Activated T-cell treated with anti-CD3 and anti-CD28 coated beads, Interleukin-2, amount 50 U/mL, for 72 hours (primary cell): Measurements from ENCODE around the gene OR10A6. TPM values are rescaled to one million over a fixed set of nuclear protein-coding genes. Genes with fewer than 3 reads are reported as not detected.

Experiments used
- ATAC-seq, 2 donors: fragments of 150-1000 bp; cut with Tn5 transposase; replicated peaks in 1 of 2; 2 replicates each; pipeline ENCODE4 v1.10.0; 2021; ENCODE audit warnings: moderate library complexity in 2 of 2, mild to moderate bottlenecking in 1 of 2
- DNase-seq, 2 donors: peaks; one replicate each; pipeline ENCODE4 v3.0.0; 2021 to 2022; ENCODE audit warnings: mixed read lengths in 1 of 2
- H3K27ac Mint-ChIP-seq: one replicate; pipeline ENCODE4 v1.8.0; 2022; ENCODE audit warnings: mild to moderate bottlenecking, moderate library complexity, mixed read lengths
- H3K27me3 Mint-ChIP-seq: one replicate; pipeline ENCODE4 v1.8.0; 2022; ENCODE audit warnings: low read depth, mixed read lengths
- H3K36me3 Mint-ChIP-seq, 2 donors: one replicate each; pipeline ENCODE4 v1.8.0; 2022; ENCODE audit warnings: mixed read lengths in 2 of 2, mild to moderate bottlenecking in 1 of 2; ENCODE audit not compliant: insufficient read depth in 2 of 2
- H3K4me1 Mint-ChIP-seq: one replicate; pipeline ENCODE4 v1.8.0; 2022; ENCODE audit warnings: low read depth, mixed read lengths
- H3K4me3 Mint-ChIP-seq, 2 donors: one replicate each; pipeline ENCODE4 v1.8.0; 2022; ENCODE audit warnings: mild to moderate bottlenecking in 2 of 2, mixed read lengths in 2 of 2, moderate library complexity in 2 of 2
- H3K9me3 Mint-ChIP-seq, 2 donors: one replicate each; pipeline ENCODE4 v1.8.0; 2022; ENCODE audit warnings: mixed read lengths in 2 of 2
- total RNA-seq, 2 donors: library from RNA; stranded (reverse); gene quantifications; one replicate each; pipeline ENCODE4 v1.2.3, GENCODE V29; 2022

Gene OR10A6
- total RNA-seq, 2 donors from 2014 or later: not detected

DNA sequence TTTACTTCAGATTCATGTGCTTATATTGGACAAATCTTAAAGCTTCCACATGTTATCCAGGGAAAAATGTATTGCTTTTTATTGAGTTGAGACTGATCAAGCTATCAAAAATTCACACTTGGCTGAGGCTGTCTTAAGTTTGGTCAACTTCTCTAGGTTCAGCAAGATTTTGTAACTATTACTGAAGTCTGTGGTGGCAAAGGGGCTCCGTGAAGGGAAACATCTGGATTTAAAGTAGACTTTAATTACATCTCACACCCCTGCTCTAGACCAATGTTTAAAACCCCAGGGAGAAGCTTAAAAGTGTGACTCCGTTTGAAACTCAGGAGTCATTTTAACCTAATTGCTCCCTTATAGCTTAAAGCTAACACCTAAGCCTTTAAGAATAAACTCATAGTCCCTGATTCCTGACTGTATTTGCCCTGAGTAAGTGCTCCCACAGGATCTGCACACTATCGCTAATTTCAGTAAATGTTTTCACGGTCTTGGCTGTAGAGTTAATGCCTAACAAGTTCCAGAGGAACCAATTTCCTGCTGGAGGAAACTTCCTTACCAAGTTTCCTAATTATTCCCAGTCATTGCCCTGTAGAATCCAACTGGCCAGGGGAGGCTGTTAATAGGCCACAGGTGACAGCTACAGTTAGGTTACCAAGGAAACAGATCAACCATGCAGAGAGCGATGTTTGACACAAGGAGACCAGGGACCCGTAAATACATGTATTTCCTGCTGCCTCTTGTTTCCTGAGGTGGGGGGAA lies 40.5 kb downstream of the OR10A6 start:
- no peaks in the 10 kb centered on the region for H3K4me1 Mint-ChIP-seq
- H3K27ac Mint-ChIP-seq: no peak overlapping the region
- no peaks in the 10 kb centered on the region for H3K9me3 Mint-ChIP-seq
- no peaks in the 10 kb centered on the region for H3K36me3 Mint-ChIP-seq
- ATAC-seq: no peak
- no peak for DNase-seq
- H3K27me3 Mint-ChIP-seq: peaks cover 6% of the 10 kb centered on the region
- no peak overlapping the region for H3K4me3 Mint-ChIP-seq

GRCh38 chr11:7889985-7890384 lies 41.1 kb downstream of the OR10A6 start:
- Mint-ChIP-seq H3K9me3 (no peaks in the 10 kb centered on the region), H3K36me3 (no peaks in the 10 kb centered on the region), H3K4me1 (no peaks in the 10 kb centered on the region), H3K27me3 (peaks cover 6% of the 10 kb centered on the region), H3K27ac (no peak overlapping the region), H3K4me3 (no peak overlapping the region)
- no peak for ATAC-seq
- DNase-seq: no peak

- ATAC-seq: no peak
- H3K36me3 Mint-ChIP-seq: no peaks in the 10 kb centered on the region
- no peak overlapping the region for H3K27ac Mint-ChIP-seq
- peaks cover 7% of the 10 kb centered on the region for H3K27me3 Mint-ChIP-seq
- H3K9me3 Mint-ChIP-seq: no peaks in the 10 kb centered on the region
- H3K4me3 Mint-ChIP-seq: no peak overlapping the region
- DNase-seq: no peak
- no peaks in the 10 kb centered on the region for H3K4me1 Mint-ChIP-seq
Observed at GRCh38 chr11:7882860-7883259, 48.2 kb downstream of the OR10A6 start.

Other genes starting within 250 kb of the OR10A6 start
- not detected for gene OVCH2, start 224.8 kb downstream of the OR10A6 start, total RNA-seq
- not detected for gene OR5P2, start 134.3 kb downstream of the OR10A6 start, total RNA-seq
- not detected for gene OR5P3, start 100.4 kb downstream of the OR10A6 start, total RNA-seq
- gene OR10A3, start 10.4 kb upstream of the OR10A6 start, total RNA-seq: not detected
- not detected for gene NLRP10, start 34.2 kb upstream of the OR10A6 start, total RNA-seq
- gene EIF3F, start 56.1 kb upstream of the OR10A6 start, total RNA-seq: 100 to 1,000 TPM; 287 to 325 TPM
- under 1 TPM; 0.10 to 0.32 TPM for gene TUB, start 149.9 kb upstream of the OR10A6 start, total RNA-seq
- gene RIC3, start 237.8 kb upstream of the OR10A6 start, total RNA-seq: 10 to 100 TPM; 17.2 to 17.8 TPM